ENCODE results near the gene DRC1. TPM values are rescaled to one million over a fixed set of nuclear protein-coding genes. Genes with fewer than 3 reads are reported as not detected.

Gene DRC1
- total RNA-seq, 2 donors from 2014 or later, result 0.33 to 0.48 TPM

GRCh38 chr2:26457695-26458364 lies 56.1 kb downstream of the DRC1 start:
- 97% methylated on average over 11 to 19 of the region's 19 CpGs for WGBS, 2 experiments (ENCODE audit: insufficient coverage in 1 of 2, insufficient read length in 1 of 2)
- no peak overlapping the region for H3K4me3 ChIP-seq (ENCODE audit: low read length)
- H3K4me1 Mint-ChIP-seq, result peaks cover 15% of the 10 kb centered on the region
- TF ChIP-seq, protein P1, sequence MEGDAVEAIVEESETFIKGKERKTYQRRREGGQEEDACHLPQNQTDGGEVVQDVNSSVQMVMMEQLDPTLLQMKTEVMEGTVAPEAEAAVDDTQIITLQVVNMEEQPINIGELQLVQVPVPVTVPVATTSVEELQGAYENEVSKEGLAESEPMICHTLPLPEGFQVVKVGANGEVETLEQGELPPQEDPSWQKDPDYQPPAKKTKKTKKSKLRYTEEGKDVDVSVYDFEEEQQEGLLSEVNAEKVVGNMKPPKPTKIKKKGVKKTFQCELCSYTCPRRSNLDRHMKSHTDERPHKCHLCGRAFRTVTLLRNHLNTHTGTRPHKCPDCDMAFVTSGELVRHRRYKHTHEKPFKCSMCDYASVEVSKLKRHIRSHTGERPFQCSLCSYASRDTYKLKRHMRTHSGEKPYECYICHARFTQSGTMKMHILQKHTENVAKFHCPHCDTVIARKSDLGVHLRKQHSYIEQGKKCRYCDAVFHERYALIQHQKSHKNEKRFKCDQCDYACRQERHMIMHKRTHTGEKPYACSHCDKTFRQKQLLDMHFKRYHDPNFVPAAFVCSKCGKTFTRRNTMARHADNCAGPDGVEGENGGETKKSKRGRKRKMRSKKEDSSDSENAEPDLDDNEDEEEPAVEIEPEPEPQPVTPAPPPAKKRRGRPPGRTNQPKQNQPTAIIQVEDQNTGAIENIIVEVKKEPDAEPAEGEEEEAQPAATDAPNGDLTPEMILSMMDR (conservative IDR thresholded peaks at IDR 0.05), result no peak
- DNase-seq, result peak; percentile 52
- H3K4me3 Mint-ChIP-seq, result no peak overlapping the region
- H3K9ac ChIP-seq (ENCODE audit: extremely low read depth, low read length, poor library complexity, severe bottlenecking), result no peak overlapping the region
- no peaks in the 10 kb centered on the region for H3K9me3 Mint-ChIP-seq
- H3K36me3 Mint-ChIP-seq (ENCODE audit: low read depth), result no peaks in the 10 kb centered on the region
- H3K4me1 ChIP-seq (ENCODE audit: control insufficient read depth, insufficient read depth, low read length), result peaks cover 5% of the 10 kb centered on the region
- H3K9me3 ChIP-seq (ENCODE audit: control insufficient read depth, low read length), result no peaks in the 10 kb centered on the region
- H3K27me3 Mint-ChIP-seq (ENCODE audit: insufficient read depth), result peaks cover 8% of the 10 kb centered on the region
- H3K27ac ChIP-seq (ENCODE audit: low read depth, low read length), result no peak overlapping the region
- H3K27ac Mint-ChIP-seq, result no peak overlapping the region
- no peaks in the 10 kb centered on the region for H3K36me3 ChIP-seq (ENCODE audit: control insufficient read depth, insufficient read depth, low read length)
- no peaks in the 10 kb centered on the region for H3K27me3 ChIP-seq (ENCODE audit: control insufficient read depth, insufficient read depth, low read length, poor library complexity, severe bottlenecking)

DNA sequence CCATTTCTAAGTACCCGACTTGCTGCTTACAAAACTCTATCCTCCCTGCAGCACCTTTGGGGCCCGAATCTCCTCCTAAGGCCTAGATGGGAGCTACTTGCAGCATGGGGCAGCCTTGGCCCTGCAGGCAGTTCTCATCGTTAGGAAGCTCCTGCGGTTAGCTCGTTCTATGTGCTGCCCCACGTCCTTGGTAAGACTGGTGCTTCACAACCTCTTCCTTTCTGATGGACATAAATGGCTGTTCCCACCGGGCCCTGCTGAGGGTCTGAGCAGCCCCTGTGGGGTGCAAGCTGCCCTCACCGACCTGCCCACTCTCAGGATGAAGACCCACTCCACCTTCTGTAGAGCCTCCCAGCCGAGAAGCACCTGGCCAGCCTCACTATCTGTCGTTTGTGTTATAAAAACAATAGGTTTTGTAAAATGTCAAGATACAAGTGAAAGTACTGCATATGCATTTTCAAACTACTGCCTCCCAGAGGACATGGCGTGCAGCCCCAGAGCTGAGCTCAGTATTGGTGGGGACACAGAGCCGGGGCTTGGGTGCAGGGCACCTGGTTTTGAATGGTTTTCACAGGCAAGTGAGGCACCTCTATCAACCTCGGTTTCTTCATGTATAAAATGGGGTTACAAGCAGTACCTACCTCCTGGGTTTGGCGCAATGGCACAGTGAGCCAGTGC lies 56.8 kb downstream of the DRC1 start:
- H3K27me3 ChIP-seq (ENCODE audit: control insufficient read depth, insufficient read depth, low read length, poor library complexity, severe bottlenecking), result no peaks in the 10 kb centered on the region
- Mint-ChIP-seq H3K36me3 (ENCODE audit: low read depth) (no peaks in the 10 kb centered on the region), H3K27ac (no peak overlapping the region), H3K4me3 (no peak overlapping the region), H3K4me1 (peaks cover 17% of the 10 kb centered on the region), H3K27me3 (ENCODE audit: insufficient read depth) (peaks cover 4% of the 10 kb centered on the region), H3K9me3 (no peaks in the 10 kb centered on the region)
- no peak overlapping the region for H3K4me3 ChIP-seq (ENCODE audit: low read length)
- H3K36me3 ChIP-seq (ENCODE audit: control insufficient read depth, insufficient read depth, low read length), result no peaks in the 10 kb centered on the region
- peaks cover 5% of the 10 kb centered on the region for H3K4me1 ChIP-seq (ENCODE audit: control insufficient read depth, insufficient read depth, low read length)
- no peak overlapping the region for H3K9ac ChIP-seq (ENCODE audit: extremely low read depth, low read length, poor library complexity, severe bottlenecking)
- TF ChIP-seq, protein P1 (conservative IDR thresholded peaks at IDR 0.05), result peak; percentile 21
- no peak for DNase-seq
- 92% methylated on average over 6 to 14 of the region's 14 CpGs for WGBS, 2 experiments (ENCODE audit: insufficient coverage in 1 of 2, insufficient read length in 1 of 2)
- H3K9me3 ChIP-seq (ENCODE audit: control insufficient read depth, low read length), result no peaks in the 10 kb centered on the region
- H3K27ac ChIP-seq (ENCODE audit: low read depth, low read length), result no peak overlapping the region

DNA sequence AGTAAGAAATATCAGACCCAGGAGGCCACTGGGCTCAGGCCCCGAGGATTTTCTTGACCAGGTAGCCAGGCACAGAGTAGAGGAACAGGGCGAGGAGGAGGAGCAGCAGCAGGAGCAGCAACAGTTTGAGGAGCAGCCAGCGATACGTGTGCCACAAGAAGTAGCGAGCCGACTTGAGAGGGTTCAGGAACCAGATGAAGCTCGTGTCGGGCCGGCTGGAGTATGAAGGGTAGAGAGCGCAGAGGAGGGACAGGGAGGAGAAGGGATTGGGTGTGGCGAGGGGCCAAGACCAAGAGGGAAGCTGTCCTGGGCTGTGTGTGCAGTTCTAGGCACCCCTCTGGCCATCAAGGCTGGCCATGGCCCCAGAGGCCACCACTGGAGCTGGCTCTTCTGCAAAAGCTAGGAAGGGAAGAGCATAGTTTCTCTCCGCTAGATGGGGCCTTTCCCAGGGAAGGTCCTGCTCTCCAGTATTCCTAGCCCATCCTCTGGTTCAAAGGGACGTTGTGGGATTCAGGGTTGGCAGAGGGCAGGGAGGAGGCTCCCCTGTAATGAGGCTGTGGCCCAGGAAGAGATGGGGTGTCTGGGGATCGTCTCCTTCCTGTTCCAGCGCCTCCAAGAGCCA lies 58.4 kb downstream of the DRC1 start:
- DNase-seq, result peak; percentile 72

More for the DNA sequence above, 58.4 kb downstream of the DRC1 start:
- no peak overlapping the region for H3K4me3 Mint-ChIP-seq
- H3K27me3 Mint-ChIP-seq (ENCODE audit: insufficient read depth), result no peaks in the 10 kb centered on the region
- peaks cover 19% of the 10 kb centered on the region for H3K4me1 Mint-ChIP-seq
- TF ChIP-seq, protein P1 (conservative IDR thresholded peaks at IDR 0.05), result peak; percentile 66
- no peaks in the 10 kb centered on the region for H3K36me3 Mint-ChIP-seq (ENCODE audit: low read depth)
- Histone ChIP-seq H3K36me3 (ENCODE audit: control insufficient read depth, insufficient read depth, low read length) (no peaks in the 10 kb centered on the region), H3K4me1 (ENCODE audit: control insufficient read depth, insufficient read depth, low read length) (peaks cover 7% of the 10 kb centered on the region), H3K27ac (ENCODE audit: low read depth, low read length) (no peak overlapping the region), H3K4me3 (ENCODE audit: low read length) (no peak overlapping the region), H3K27me3 (ENCODE audit: control insufficient read depth, insufficient read depth, low read length, poor library complexity, severe bottlenecking) (no peaks in the 10 kb centered on the region), H3K9ac (ENCODE audit: extremely low read depth, low read length, poor library complexity, severe bottlenecking) (no peak overlapping the region), H3K9me3 (ENCODE audit: control insufficient read depth, low read length) (no peaks in the 10 kb centered on the region)
- 88 to 100% methylated on average over 6 to 15 of the region's 15 CpGs for WGBS, 2 experiments (ENCODE audit: insufficient coverage in 1 of 2, insufficient read length in 1 of 2)
- H3K27ac Mint-ChIP-seq, result no peak overlapping the region
- no peaks in the 10 kb centered on the region for H3K9me3 Mint-ChIP-seq

Data from endodermal cell (in vitro differentiated cells).